Activated CD4-positive, alpha-beta T cell treated with anti-CD3 and anti-CD28 coated beads for 36 hours (primary cell): ENCODE results near the gene OR13C4. TPM values are rescaled to one million over a fixed set of nuclear protein-coding genes. Genes with fewer than 3 reads are reported as not detected.

Experiments used
- ATAC-seq: fragments of 200-7000 bp; cut with Tn5 transposase; one replicate; pipeline ENCODE4 v1.10.0; 2021; ENCODE audit warnings: mild to moderate bottlenecking, moderate library complexity
- CTCF ChIA-PET: fragments of 350-600 bp; sonication (Branson Sonifier 250); formaldehyde crosslinking; loops from one replicate; lab custom pipeline; 2021; ENCODE audit warnings: antibody characterized with exemption; lab: Charles Lee
- POLR2A ChIA-PET: fragments of 350-600 bp; sonication (Branson Sonifier 250); formaldehyde crosslinking; loops from one replicate; lab custom pipeline; 2021; ENCODE audit warnings: antibody characterized with exemption, inconsistent platforms; lab: Charles Lee
- DNase-seq: peaks from one replicate; pipeline ENCODE4 v3.0.0-alpha.2; 2020
- H3K27ac Mint-ChIP-seq: one replicate; pipeline ENCODE4 v1.8.0; 2021; ENCODE audit warnings: mixed read lengths
- H3K27me3 Mint-ChIP-seq: one replicate; pipeline ENCODE4 v1.8.0; 2021; ENCODE audit warnings: mixed read lengths
- H3K36me3 Mint-ChIP-seq: one replicate; pipeline ENCODE4 v1.8.0; 2021; ENCODE audit warnings: low read depth, mixed read lengths
- H3K4me1 Mint-ChIP-seq: one replicate; pipeline ENCODE4 v1.8.0; 2021; ENCODE audit warnings: mixed read lengths
- H3K4me3 Mint-ChIP-seq: one replicate; pipeline ENCODE4 v1.8.0; 2021; ENCODE audit warnings: mild to moderate bottlenecking, moderate library complexity, mixed read lengths
- H3K9me3 Mint-ChIP-seq: one replicate; pipeline ENCODE4 v1.8.0; 2021; ENCODE audit warnings: low read depth, mixed read lengths
- intact Hi-C, 2 experiments: fragments of 100-400 bp; cut with DNase I in 1 of 2; cut with micrococcal nuclease in 1 of 2; formaldehyde crosslinking; loops; one replicate each; pipeline versions ENCODE4 v1.14.2 to v1.15.1; 2022 to 2024; cut with DNase I, micrococcal nuclease
- total RNA-seq, 2 experiments: library from RNA; stranded (reverse); gene quantifications; one replicate each; pipeline ENCODE4 v1.2.3, GENCODE V29; 2021

OR13C4 gene
- total RNA-seq, 2 experiments from 2014 or later: not detected

DNA sequence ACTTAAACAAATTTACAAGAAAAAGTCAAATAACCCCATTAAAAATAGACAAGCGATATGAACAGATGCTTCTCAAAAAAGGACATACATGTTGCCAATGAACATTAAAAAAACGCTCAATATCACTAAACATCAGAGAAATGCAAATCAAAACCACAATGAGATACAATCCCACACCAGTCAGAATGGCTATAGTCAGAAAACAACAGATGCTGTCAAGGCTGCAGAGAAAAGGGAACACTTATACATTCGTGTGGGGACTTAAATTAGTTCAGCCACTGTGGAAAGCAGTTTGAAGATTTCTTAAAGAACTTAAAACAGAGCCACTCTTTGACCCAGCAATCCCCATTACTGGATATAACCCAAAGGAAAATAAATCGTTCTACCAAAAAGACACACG, 12.1 kb downstream of the OR13C4 start:
- ATAC-seq: no peak
- DNase-seq: no peak
- Mint-ChIP-seq H3K27me3 (no peaks in the 10 kb centered on the region), H3K4me1 (no peaks in the 10 kb centered on the region), H3K27ac (no peak overlapping the region), H3K4me3 (no peak overlapping the region), H3K9me3 (no peaks in the 10 kb centered on the region), H3K36me3 (no peaks in the 10 kb centered on the region)
- POLR2A ChIA-PET: no interaction called here
- intact Hi-C loops: no loop called here
- CTCF ChIA-PET: no interaction called here

DNA sequence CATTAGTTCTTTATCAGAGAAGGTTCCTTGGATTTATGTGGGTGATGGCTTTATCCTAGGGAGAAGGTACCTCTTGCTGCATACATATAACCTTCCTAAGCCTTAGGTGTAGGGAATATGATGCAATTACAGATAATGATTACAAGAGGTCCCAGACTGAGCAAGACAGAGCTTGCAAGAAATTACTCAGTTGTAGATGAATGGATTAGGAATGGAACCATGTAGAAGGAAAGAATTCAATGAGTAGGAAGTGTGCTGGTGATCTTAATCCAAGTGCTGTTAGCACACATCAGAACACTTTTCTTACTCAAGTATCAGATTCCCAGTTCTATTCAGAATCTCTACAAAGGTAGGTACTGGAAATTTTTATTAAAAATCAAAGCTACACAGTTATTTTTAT, 20.4 kb downstream of the OR13C4 start:
- Mint-ChIP-seq H3K27ac (no peak overlapping the region), H3K27me3 (no peaks in the 10 kb centered on the region), H3K4me3 (no peak overlapping the region), H3K4me1 (no peaks in the 10 kb centered on the region), H3K9me3 (peaks cover 3% of the 10 kb centered on the region), H3K36me3 (no peaks in the 10 kb centered on the region)
- intact Hi-C loops: no loop called here
- ChIA-PET CTCF (interaction anchor here (0.6 to 1.3 kb wide), 2 partner anchors 20 to 759 kb away, joined by 3 read pairs; no protein-coding TSS in a partner anchor), POLR2A (no interaction called here)
- DNase-seq (no peak), ATAC-seq (no peak)

- Mint-ChIP-seq H3K4me1 (no peaks in the 10 kb centered on the region), H3K27ac (no peak within 1 kb of the TSS), H3K4me3 (no peak within 1 kb of the TSS), H3K9me3 (peaks cover 3% of the 10 kb centered on the region), H3K36me3 (no peaks in the 10 kb centered on the region), H3K27me3 (no peaks in the 10 kb centered on the region)
- CTCF ChIA-PET: no interaction called here
- no peak for DNase-seq
- POLR2A ChIA-PET: no interaction called here
- ATAC-seq: no peak
- intact Hi-C loops: no loop called here
Measured at GRCh38 chr9:104503963-104504362, 23.0 kb downstream of the OR13C4 start, which contains the start of gene OR13F1. Gene OR13F1 (plus strand): TSS chr9:104504263. CDS start chr9:104504263, 0 bp downstream.

- Mint-ChIP-seq H3K36me3 (no peaks in the 10 kb centered on the region), H3K27ac (no peak overlapping the region), H3K27me3 (no peaks in the 10 kb centered on the region), H3K4me1 (no peaks in the 10 kb centered on the region), H3K9me3 (peaks cover 3% of the 10 kb centered on the region), H3K4me3 (no peak overlapping the region)
- ChIA-PET POLR2A (no interaction called here), CTCF (no interaction called here)
- DNase-seq: no peak
- ATAC-seq: no peak
- intact Hi-C loops: no loop called here
Measured at GRCh38 chr9:104503440-104503839, 23.6 kb downstream of the OR13C4 start.

GRCh38 chr9:104494808-104495207, 32.2 kb downstream of the OR13C4 start:
- ATAC-seq (no peak), DNase-seq (no peak)
- ChIA-PET POLR2A (no interaction called here), CTCF (interaction anchor here (0.7 kb wide), 1 partner anchor 963 kb away, joined by 3 read pairs; no protein-coding TSS in a partner anchor)
- Mint-ChIP-seq H3K36me3 (peaks cover 1% of the 10 kb centered on the region), H3K4me1 (no peaks in the 10 kb centered on the region), H3K9me3 (peaks cover 3% of the 10 kb centered on the region), H3K4me3 (no peak overlapping the region), H3K27ac (no peak overlapping the region), H3K27me3 (no peaks in the 10 kb centered on the region)
- intact Hi-C loops: loop anchor here in 1 of 2 experiments (10.0 kb wide), 1 partner anchor 160 kb away; no protein-coding TSS in a partner anchor

DNA sequence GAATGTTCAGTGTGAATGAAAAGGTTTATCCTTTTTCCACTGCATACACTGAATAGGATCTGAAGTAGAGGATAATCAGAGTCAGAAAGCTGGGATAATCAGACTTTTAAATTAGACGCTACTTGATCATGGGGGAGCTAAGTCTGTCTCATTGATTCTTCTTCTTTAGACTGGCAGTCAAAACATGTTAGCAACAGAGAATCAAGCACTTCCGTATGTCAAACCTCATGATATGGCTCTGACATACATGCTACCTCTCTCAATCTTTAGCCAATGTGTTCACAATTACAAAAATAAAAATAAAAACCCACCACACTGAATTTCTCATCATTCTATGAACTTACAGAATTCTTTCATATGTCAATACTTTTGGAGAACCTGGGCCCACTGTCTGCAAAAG, 42.0 kb downstream of the OR13C4 start:
- POLR2A ChIA-PET: no interaction called here
- Mint-ChIP-seq H3K27me3 (no peaks in the 10 kb centered on the region), H3K36me3 (no peaks in the 10 kb centered on the region), H3K9me3 (no peaks in the 10 kb centered on the region), H3K4me1 (no peaks in the 10 kb centered on the region), H3K4me3 (no peak overlapping the region), H3K27ac (no peak overlapping the region)
- CTCF ChIA-PET: no interaction called here
- intact Hi-C loops: no loop called here
- no peak for DNase-seq
- ATAC-seq: no peak

DNA sequence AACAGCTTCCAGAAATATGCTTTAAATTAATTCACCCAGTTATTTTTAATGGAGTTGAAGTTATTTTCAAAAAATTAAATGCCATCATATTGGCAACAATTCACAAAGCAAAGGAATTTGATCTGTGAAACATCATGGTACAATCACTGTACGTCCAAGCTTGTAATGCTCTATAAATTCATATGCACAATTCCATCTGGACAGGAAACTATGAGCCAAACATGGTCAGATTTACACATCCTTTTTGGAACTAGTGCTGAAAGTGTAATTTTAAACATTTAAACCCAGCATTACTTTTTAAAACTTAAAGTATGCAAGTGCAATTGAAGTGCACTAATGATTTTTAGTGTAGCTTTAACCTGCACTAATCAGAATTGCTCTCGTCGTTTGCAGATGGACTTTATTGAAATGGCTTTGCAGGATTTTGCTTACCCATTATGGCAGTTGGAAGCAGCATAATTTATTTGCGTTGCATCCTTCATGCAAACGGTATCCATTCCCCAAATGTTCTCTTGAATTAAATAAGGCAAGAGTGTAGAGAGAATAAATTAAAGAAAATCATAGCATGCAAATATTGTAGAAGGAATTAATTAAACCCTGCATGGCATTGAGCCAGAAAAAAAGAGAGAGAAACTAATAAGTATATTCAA, 44.0 kb downstream of the OR13C4 start:
- intact Hi-C loops: no loop called here
- Mint-ChIP-seq H3K4me3 (no peak overlapping the region), H3K27ac (no peak overlapping the region), H3K27me3 (no peaks in the 10 kb centered on the region), H3K36me3 (no peaks in the 10 kb centered on the region), H3K4me1 (no peaks in the 10 kb centered on the region), H3K9me3 (no peaks in the 10 kb centered on the region)
- ATAC-seq (no peak), DNase-seq (no peak)
- CTCF ChIA-PET: no interaction called here
- POLR2A ChIA-PET: no interaction called here

Other genes starting within 250 kb of the OR13C4 start
- not detected for gene OR13F1, start 22.9 kb downstream of the OR13C4 start, total RNA-seq
- not detected for gene OR13C3, start 9.6 kb upstream of the OR13C4 start, total RNA-seq
- gene OR13C8, start 42.0 kb upstream of the OR13C4 start, total RNA-seq: not detected
- not detected for gene OR13C5, start 72.2 kb upstream of the OR13C4 start, total RNA-seq
- not detected for gene OR13C2, start 78.4 kb upstream of the OR13C4 start, total RNA-seq
- not detected for gene OR13C9, start 91.0 kb upstream of the OR13C4 start, total RNA-seq
- gene OR13D1, start 167.3 kb upstream of the OR13C4 start, total RNA-seq: not detected
- gene NIPSNAP3A, start 220.5 kb upstream of the OR13C4 start, total RNA-seq: 10 to 100 TPM in 1 of 2 experiments, 1 to 10 TPM in 1; 7.2 to 11.7 TPM
- gene NIPSNAP3B, start 236.9 kb upstream of the OR13C4 start, total RNA-seq: under 1 TPM; 0.85 to 0.90 TPM